Motor neuron (in vitro differentiated cells): ENCODE results near the gene TGIF2. TPM values are rescaled to one million over a fixed set of nuclear protein-coding genes. Genes with fewer than 3 reads are reported as not detected.

Experiments
- ATAC-seq, 8 experiments: fragments of 200-7000 bp; cut with Tn5 transposase; replicated peaks in 6 of 8; 2 replicates each; pipeline ENCODE4 v1.8.0; 2021; ENCODE audit warnings: mild to moderate bottlenecking in 8 of 8, moderate library complexity in 8 of 8
- H3K27ac ChIP-seq, 2 donors: fragments of 250-450 bp; sonication (Bioruptor Pico); 2 replicates each; pipeline ENCODE4 v1.9.0; 2021; ENCODE audit warnings: antibody characterized with exemption in 2 of 2, mild to moderate bottlenecking in 2 of 2, moderate library complexity in 1 of 2
- H3K4me1 ChIP-seq, 2 donors: fragments of 250-450 bp; sonication (Bioruptor Pico); replicated peaks in 1 of 2; 2 replicates each; pipeline ENCODE4 v1.6.1; 2021; ENCODE audit warnings: antibody characterized with exemption in 2 of 2, mild to moderate bottlenecking in 2 of 2, moderate library complexity in 1 of 2
- H3K4me3 ChIP-seq, 5 donors: fragments of 250-450 bp; sonication (Bioruptor Pico); 2 replicates each; pipeline ENCODE4 v1.9.0; 2021; ENCODE audit warnings: antibody characterized with exemption in 5 of 5, mild to moderate bottlenecking in 5 of 5, moderate library complexity in 4 of 5
- WGBS, 10 experiments: fragments of 450-650 bp; shearing (Covaris generic); methylation state at CpG; one replicate each; pipeline ENCODE4 v1.0.0; 2022; 5-methylcytosine and 5-hydroxymethylcytosine counted together
- in situ Hi-C, 9 experiments: fragments of 400-800 bp; cut with MboI; loops; one replicate each; pipeline ENCODE4 v1.15.0; 2021; ENCODE audit warnings: low sequenced_read_pairs in 9 of 9, low pct_unique_long_range_greater_than_20kb in 2 of 9; ENCODE audit not compliant: unreplicated experiment in 9 of 9
- total RNA-seq, 8 experiments: library from RNA; unstranded; fragments of 300-600 nt; gene quantifications; 2 replicates each; pipeline versions ENCODE4 v1.2.3 to v1.2.4, GENCODE V29; 2022

Gene TGIF2
- total RNA-seq, 8 experiments from 2014 or later: 5.4 to 35.1 (median 10.4) TPM

GRCh38 chr20:36576081-36576445, 2.7 kb downstream of the TGIF2 start:
- no peak for ATAC-seq
- in situ Hi-C loops: no loop called here
- WGBS, 10 experiments: 67 to 100% (median 100%) methylated on average over 1 of the region's 1 CpG; no CpG with 5 or more reads in 5 of the 10 experiments
- no peak overlapping the region for H3K27ac ChIP-seq
- no peak overlapping the region for H3K4me3 ChIP-seq
- H3K4me1 ChIP-seq: peaks cover 5 to 19% of the 10 kb centered on the region in 2 donors

- in situ Hi-C loops: no loop called here
- no peak for ATAC-seq
- H3K27ac ChIP-seq: no peak overlapping the region
- H3K4me1 ChIP-seq: peaks cover 0 to 3% of the 10 kb centered on the region in 2 donors
- no peak overlapping the region for H3K4me3 ChIP-seq
- 60 to 100% (median 96%) methylated on average over 1 to 8 of the region's 15 CpGs; no CpG with 5 or more reads in 1 of the 10 experiments for WGBS, 10 experiments
Observed at GRCh38 chr20:36578356-36579041, 5.1 kb downstream of the TGIF2 start.

GRCh38 chr20:36579996-36580545, 6.7 kb downstream of the TGIF2 start:
- Histone ChIP-seq H3K4me1 (peaks cover 3 to 5% of the 10 kb centered on the region in 2 donors), H3K27ac (no peak overlapping the region), H3K4me3 (no peak overlapping the region)
- ATAC-seq: no peak
- WGBS, 10 experiments: 0 to 100% (median 80%) methylated on average over 1 to 2 of the region's 2 CpGs; no CpG with 5 or more reads in 3 of the 10 experiments
- in situ Hi-C loops: no loop called here

DNA sequence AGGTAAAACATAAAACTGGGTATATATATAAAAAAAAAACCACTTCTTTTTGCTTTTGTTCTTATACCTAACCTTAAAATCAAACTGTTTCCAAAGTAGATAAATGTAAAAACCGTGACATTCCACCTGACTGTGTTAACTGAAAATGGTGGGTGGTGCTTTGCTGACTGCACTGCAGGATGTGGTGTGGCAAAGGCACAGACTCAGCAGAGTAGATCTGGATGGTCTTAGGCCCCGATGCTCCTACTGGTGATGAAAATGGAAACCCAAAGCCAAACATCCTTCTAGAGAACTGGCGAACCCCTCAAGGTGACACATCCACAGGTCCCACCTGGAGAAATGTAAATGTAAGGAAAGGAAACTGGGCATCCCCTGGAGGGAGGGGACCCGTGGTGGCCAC, 8.9 kb downstream of the TGIF2 start:
- in situ Hi-C loops: no loop called here
- peaks cover 6 to 16% of the 10 kb centered on the region in 2 donors for H3K4me1 ChIP-seq
- WGBS, 10 experiments: 78 to 100% (median 93%) methylated on average over 1 to 4 of the region's 4 CpGs; no CpG with 5 or more reads in 4 of the 10 experiments
- no peak overlapping the region for H3K4me3 ChIP-seq
- no peak for ATAC-seq
- no peak overlapping the region for H3K27ac ChIP-seq

DNA sequence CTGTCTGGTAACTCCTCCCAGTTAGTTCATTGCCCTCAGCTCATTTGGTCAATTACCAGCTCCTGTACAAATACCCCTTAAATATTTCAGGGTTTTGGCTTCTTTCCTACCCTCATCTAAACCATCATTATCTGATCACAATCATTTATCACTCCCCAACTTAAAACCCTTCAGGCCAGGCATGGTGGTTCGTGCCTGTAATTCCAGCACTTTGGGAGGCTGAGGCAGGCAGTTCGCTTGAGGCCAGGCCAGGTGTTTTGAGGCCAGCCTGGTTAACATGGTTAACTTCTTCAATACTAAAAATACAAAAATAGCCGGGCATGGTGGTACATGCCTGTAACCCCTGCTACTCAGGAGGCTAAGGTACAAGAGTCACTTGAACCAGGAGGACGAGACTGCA, 9.4 kb downstream of the TGIF2 start:
- H3K4me3 ChIP-seq: no peak overlapping the region
- in situ Hi-C loops: no loop called here
- no peak for ATAC-seq
- no peak overlapping the region for H3K27ac ChIP-seq
- peaks cover 6 to 16% of the 10 kb centered on the region in 2 donors for H3K4me1 ChIP-seq
- WGBS, 10 experiments: 90 to 100% (median 100%) methylated on average over 1 to 4 of the region's 4 CpGs; no CpG with 5 or more reads in 3 of the 10 experiments

DNA sequence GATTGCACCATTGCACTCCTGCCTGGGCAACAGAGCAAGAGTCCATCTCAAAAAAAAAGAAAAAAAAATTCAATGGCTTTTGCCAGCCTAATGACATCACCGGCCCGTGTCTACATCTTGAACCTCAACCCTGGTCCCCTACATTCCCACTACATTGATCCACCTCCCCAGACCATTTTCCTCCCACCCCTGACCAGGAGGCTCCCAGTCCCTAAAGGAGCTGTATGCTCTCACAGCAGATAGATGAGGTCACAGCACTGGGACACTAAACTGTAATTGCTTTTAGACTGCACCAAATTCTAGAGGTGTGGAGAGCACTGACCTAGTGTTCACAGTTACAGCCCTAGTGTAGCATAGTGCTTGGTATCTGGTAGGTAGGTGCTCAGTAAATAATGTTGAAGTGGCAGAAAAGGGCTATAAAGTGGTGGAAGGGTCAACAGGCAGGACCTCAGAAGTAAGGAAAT, 10.7 kb downstream of the TGIF2 start:
- Histone ChIP-seq H3K4me1 (peaks cover 6 to 16% of the 10 kb centered on the region in 2 donors), H3K27ac (no peak overlapping the region), H3K4me3 (no peak overlapping the region)
- ATAC-seq: peak in 1 of 8 experiments; percentile 28
- WGBS, 10 experiments: 80 to 100% (median 100%) methylated on average over 1 to 2 of the region's 2 CpGs; no CpG with 5 or more reads in 7 of the 10 experiments
- in situ Hi-C loops: no loop called here

- Histone ChIP-seq H3K4me1 (peaks cover 6 to 16% of the 10 kb centered on the region in 2 donors), H3K4me3 (no peak overlapping the region), H3K27ac (no peak overlapping the region)
- in situ Hi-C loops: no loop called here
- WGBS, 10 experiments: 0 to 100% (median 19%) methylated on average over 1 to 7 of the region's 8 CpGs; no CpG with 5 or more reads in 1 of the 10 experiments
- ATAC-seq: peak in 6 of 8 experiments; percentile 77 to 94 (median 83)
Observed at GRCh38 chr20:36585410-36586125, 12.2 kb downstream of the TGIF2 start.

DNA sequence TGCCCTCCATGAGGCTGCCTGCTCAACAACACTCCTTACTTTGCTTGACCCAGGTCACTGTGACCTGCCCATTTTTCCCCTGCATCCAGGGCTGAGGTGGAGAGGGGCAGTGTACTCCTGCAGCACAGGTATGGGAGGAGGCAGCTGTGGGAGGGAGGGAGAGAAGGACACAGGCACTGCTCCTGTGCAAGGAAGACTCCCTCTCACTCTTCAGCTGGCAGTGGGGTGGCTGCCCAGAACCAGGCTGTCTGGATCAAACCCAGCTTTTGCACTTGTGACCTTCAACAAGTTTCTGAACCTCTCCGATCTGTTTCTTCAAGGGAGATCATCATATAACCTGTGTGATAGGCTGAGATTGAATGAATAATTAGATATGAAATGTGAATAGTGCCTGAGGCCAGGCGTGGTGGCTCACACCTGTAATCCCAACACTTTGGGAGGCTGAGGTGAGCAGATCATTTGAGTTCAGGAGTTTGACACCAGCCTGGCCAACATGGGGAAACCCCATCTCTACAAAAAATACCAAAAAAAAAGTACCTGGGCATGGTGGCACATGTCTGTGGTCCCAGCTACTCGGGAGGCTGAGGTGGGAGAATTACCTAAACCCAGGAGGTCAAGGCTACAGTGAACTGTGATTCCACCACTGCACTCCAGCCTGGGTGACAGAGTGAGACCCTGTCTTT, 14.1 kb downstream of the TGIF2 start:
- H3K4me3 ChIP-seq: no peak overlapping the region
- 98 to 100% (median 100%) methylated on average over 1 to 3 of the region's 3 CpGs; no CpG with 5 or more reads in 4 of the 10 experiments for WGBS, 10 experiments
- ATAC-seq: no peak
- in situ Hi-C loops: no loop called here
- H3K4me1 ChIP-seq: peaks cover 6 to 18% of the 10 kb centered on the region in 2 donors
- no peak overlapping the region for H3K27ac ChIP-seq

- Histone ChIP-seq H3K27ac (no peak overlapping the region), H3K4me3 (no peak overlapping the region), H3K4me1 (peaks cover 0 to 3% of the 10 kb centered on the region in 2 donors)
- no peak for ATAC-seq
- in situ Hi-C loops: no loop called here
- WGBS, 10 experiments: 60 to 100% (median 100%) methylated on average over 1 to 4 of the region's 5 CpGs; no CpG with 5 or more reads in 4 of the 10 experiments
Observed at GRCh38 chr20:36591281-36591680, 17.9 kb downstream of the TGIF2 start.

DNA sequence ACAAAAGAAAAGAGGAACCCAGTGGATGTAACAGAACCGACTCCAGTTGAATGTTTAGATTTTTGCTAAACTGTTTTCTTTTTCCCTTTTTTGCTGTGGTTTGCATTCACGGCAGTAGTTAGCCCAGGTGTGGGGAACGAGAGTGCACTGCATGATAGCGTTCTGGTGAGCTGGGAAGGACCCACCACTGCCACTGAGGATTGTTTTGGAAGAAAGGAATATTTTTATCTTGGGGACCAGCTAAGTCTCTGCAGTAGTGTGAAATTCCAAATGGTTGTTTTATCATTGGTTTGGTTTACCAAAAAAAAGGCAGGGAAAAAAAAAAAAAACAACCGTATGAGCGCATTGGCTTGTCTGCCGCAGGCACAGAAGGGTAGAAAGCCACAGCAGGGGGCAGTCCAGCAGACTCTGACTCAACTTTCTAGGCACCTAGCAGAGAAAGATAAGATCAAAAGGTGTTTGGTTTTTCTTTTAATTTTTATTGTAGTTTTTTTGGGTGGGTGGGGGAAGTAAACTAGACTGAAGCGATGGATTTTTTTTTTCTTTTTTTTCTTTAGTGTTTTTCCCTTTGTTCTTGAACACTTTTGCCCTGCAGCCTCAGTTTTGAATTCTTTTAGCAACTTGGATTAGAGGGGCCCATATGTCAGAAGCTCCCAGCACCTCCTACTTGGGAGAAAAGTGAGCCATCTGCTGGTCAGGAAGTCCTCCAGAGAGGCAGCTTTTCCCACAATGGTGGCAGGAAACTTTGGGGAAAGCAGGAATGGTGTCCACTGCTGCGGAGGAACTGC, 18.7 kb downstream of the TGIF2 start:
- 79 to 100% (median 86%) methylated on average over 2 to 9 of the region's 9 CpGs for WGBS, 10 experiments
- H3K4me1 ChIP-seq: peaks cover 0 to 2% of the 10 kb centered on the region in 2 donors
- ATAC-seq: peak in 3 of 8 experiments; percentile 26 to 52 (median 45)
- H3K27ac ChIP-seq: no peak overlapping the region
- in situ Hi-C loops: no loop called here
- no peak overlapping the region for H3K4me3 ChIP-seq

GRCh38 chr20:36593347-36593929, 20.0 kb downstream of the TGIF2 start:
- in situ Hi-C loops: no loop called here
- ATAC-seq: no peak
- Histone ChIP-seq H3K4me1 (peaks cover 0 to 2% of the 10 kb centered on the region in 2 donors), H3K27ac (no peak overlapping the region), H3K4me3 (no peak overlapping the region)
- WGBS, 10 experiments: 40 to 100% (median 100%) methylated on average over 1 to 4 of the region's 5 CpGs; no CpG with 5 or more reads in 7 of the 10 experiments

GRCh38 chr20:36599912-36600345, 26.5 kb downstream of the TGIF2 start:
- in situ Hi-C loops: no loop called here
- H3K27ac ChIP-seq: no peak overlapping the region
- 8 to 100% (median 64%) methylated on average over 2 to 5 of the region's 5 CpGs for WGBS, 10 experiments
- H3K4me3 ChIP-seq: no peak overlapping the region
- ATAC-seq: peak in 1 of 8 experiments; percentile 46
- peaks cover 2% of the 10 kb centered on the region in 2 donors for H3K4me1 ChIP-seq
